ENCODE measurements around the gene HSPB6.

- TF ChIP-seq CTCF (IDR thresholded peaks at IDR 0.05): peak; percentile 100
- 0 out of 2 replicates have a peak, but pooled peaks have one; percentile 23 for TF ChIP-seq POLR2AphosphoS5 (IDR thresholded peaks at IDR 0.05; ENCODE audit: low read depth, low read length)
- no peak for TF ChIP-seq TCF7L2 (IDR thresholded peaks at IDR 0.05; ENCODE audit: low read depth, low read length)
- no peak for TF ChIP-seq REST (IDR thresholded peaks at IDR 0.05; ENCODE audit: insufficient read depth in 1 of 2, low read depth in 2 of 2, low read length in 1 of 2)
- peak; percentile 89; the same call in 1 of the 2 replicates for TF ChIP-seq SIN3A (IDR thresholded peaks at IDR 0.05; ENCODE audit: borderline replicate concordance, insufficient read depth, low read depth, low read length)
These were observed 39.8 kb downstream of the HSPB6 start for GRCh38 chr19:35716801-35717664.
